Measurements from ENCODE around the gene UNC93B1.
"Not testable (repeated sequence)": the region's sequence is repeated elsewhere in the genome, so short reads cannot be mapped to it uniquely, and the experiment has no call there.

DNA sequence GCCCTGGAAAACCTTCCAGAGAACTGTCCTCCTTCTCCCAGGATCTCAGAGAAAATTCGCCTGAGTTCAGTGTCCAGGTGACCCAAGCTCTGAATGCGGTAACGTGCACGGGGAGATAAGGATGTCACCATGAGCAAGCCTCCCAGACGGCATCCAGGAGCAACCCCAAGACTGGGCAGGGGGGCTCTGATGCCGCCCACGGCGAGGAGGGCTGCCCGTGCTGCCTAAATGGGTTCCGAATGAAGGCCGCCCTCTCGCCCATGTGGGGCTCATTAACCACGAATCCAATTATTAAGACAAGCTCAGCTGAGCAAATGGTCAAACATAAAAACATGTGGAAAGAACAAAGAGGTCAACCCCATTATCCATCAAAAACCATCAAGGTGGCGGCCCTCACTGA lies 49.6 kb downstream of the UNC93B1 start:
- not testable (repeated sequence) for TF ChIP-seq CTCF, POLR2A (IDR thresholded peaks at IDR 0.05)
